Nephron progenitor cell (in vitro differentiated cells): Measurements from ENCODE around the gene SLC16A8.

ENCODE experiments used
- DNase-seq: peaks from one replicate; pipeline ENCODE4 v3.0.0; 2021
- H3K27ac Mint-ChIP-seq: 2 replicates; pipeline ENCODE4 v1.8.0; 2021; ENCODE audit warnings: mild to moderate bottlenecking, moderate library complexity, mixed read lengths
- H3K27me3 Mint-ChIP-seq: 2 replicates; pipeline ENCODE4 v1.8.0; 2021; ENCODE audit warnings: mild to moderate bottlenecking, low read depth, mixed read lengths; ENCODE audit not compliant: poor library complexity
- H3K36me3 Mint-ChIP-seq: 2 replicates; pipeline ENCODE4 v1.8.0; 2021; ENCODE audit warnings: low read depth, mixed read lengths
- H3K4me1 Mint-ChIP-seq: 2 replicates; pipeline ENCODE4 v1.8.0; 2021; ENCODE audit warnings: mixed read lengths
- H3K4me3 Mint-ChIP-seq: 2 replicates; pipeline ENCODE4 v1.8.0; 2021; ENCODE audit warnings: mild to moderate bottlenecking, moderate library complexity, mixed read lengths
- H3K9me3 Mint-ChIP-seq: 2 replicates; pipeline ENCODE4 v1.8.0; 2021; ENCODE audit warnings: mild to moderate bottlenecking, moderate library complexity, mixed read lengths
- CTCF ChIP-seq: fragments of 200-600 bp; sonication (generic); IDR thresholded peaks from 2 replicates; pipeline ENCODE4 v1.5.0; 2021; ENCODE audit warnings: antibody characterized with exemption

SLC16A8 gene

DNA sequence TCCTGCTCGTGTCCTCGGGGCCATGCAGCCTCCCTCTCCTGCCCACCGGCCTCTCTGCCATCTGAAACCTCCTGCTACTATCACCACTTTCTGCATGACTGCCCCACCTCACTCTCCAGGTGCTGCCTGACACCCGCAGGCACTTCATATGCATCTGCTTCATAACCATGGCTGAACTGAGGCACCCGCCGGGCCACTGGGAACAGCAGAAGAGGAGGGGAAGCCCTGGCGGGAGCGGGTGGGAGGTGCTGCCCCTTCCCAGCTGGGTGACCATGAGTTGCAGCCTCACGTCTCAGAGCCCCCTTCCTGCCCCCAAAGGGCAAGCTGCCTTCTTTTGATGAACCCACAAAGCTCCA is 48.5 kb downstream of the SLC16A8 start:
- Mint-ChIP-seq H3K27me3 (peaks cover 5% of the 10 kb centered on the region), H3K27ac (no peak overlapping the region), H3K4me3 (no peak overlapping the region), H3K4me1 (peaks cover 82% of the 10 kb centered on the region), H3K9me3 (no peaks in the 10 kb centered on the region), H3K36me3 (no peaks in the 10 kb centered on the region)
- TF ChIP-seq CTCF: no peak
- DNase-seq: no peak

GRCh38 chr22:38034884-38035529 is 49.0 kb downstream of the SLC16A8 start:
- TF ChIP-seq CTCF: no peak

DNA sequence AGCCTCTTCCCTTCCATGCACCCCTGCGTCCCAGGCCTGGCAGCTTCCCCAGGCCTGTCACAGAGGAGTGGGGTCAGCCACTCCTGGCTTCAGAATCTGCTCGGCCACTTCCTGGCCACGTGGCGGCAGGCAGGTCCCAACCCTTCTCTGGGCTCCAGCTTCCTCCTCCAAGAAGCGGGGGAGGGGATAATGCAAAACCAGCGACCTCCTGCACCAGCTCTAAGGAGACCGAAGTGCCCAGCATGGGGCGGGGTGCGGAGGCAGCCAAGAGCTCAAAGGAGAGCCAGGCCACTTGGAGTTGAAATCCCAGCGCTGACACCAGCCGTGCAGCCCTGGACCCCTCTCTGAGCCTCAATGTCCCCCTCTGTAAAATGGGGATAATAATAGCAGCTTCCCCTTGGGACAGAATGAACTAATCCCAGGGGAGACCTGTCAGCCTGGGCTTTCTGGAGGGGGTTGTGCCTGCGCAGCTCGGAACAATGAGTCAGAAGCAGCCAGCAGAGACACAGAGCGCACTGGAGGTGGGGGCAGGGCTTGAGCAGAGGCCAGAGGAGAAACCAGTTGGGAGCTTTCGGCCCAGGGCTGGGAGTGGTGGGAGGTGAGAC is 49.6 kb downstream of the SLC16A8 start:
- H3K36me3 Mint-ChIP-seq: no peaks in the 10 kb centered on the region

More at GRCh38 chr22:38034884-38035529, 49.0 kb downstream of the SLC16A8 start:
- no peak overlapping the region for H3K4me3 Mint-ChIP-seq
- no peaks in the 10 kb centered on the region for H3K9me3 Mint-ChIP-seq
- no peak for DNase-seq
- H3K4me1 Mint-ChIP-seq: peaks cover 82% of the 10 kb centered on the region
- H3K27ac Mint-ChIP-seq: no peak overlapping the region
- H3K27me3 Mint-ChIP-seq: peaks cover 5% of the 10 kb centered on the region
- no peaks in the 10 kb centered on the region for H3K36me3 Mint-ChIP-seq

GRCh38 chr22:38033522-38034277 is 50.3 kb downstream of the SLC16A8 start:
- Mint-ChIP-seq H3K9me3 (no peaks in the 10 kb centered on the region), H3K27me3 (peaks cover 5% of the 10 kb centered on the region), H3K27ac (peak overlapping the region; percentile 81), H3K4me1 (peaks cover 83% of the 10 kb centered on the region), H3K36me3 (no peaks in the 10 kb centered on the region), H3K4me3 (peak overlapping the region; percentile 9)
- no peak for DNase-seq
- no peak for TF ChIP-seq CTCF

More for the DNA sequence above, 49.6 kb downstream of the SLC16A8 start:
- TF ChIP-seq CTCF: no peak
- Mint-ChIP-seq H3K27ac (peak overlapping the region; percentile 81), H3K27me3 (peaks cover 5% of the 10 kb centered on the region), H3K4me1 (peaks cover 82% of the 10 kb centered on the region), H3K4me3 (no peak overlapping the region), H3K9me3 (no peaks in the 10 kb centered on the region)
- no peak for DNase-seq

- peaks cover 89% of the 10 kb centered on the region for H3K4me1 Mint-ChIP-seq
- no peak for TF ChIP-seq CTCF
- no peaks in the 10 kb centered on the region for H3K36me3 Mint-ChIP-seq
- H3K27me3 Mint-ChIP-seq: peaks cover 5% of the 10 kb centered on the region
- H3K9me3 Mint-ChIP-seq: no peaks in the 10 kb centered on the region
- H3K4me3 Mint-ChIP-seq: peak overlapping the region; percentile 48
- H3K27ac Mint-ChIP-seq: peak overlapping the region; percentile 93
- no peak for DNase-seq
Measured at GRCh38 chr22:38032681-38033521, 51.1 kb downstream of the SLC16A8 start.
